Medulla oblongata (tissue), 1 donor: ENCODE data around the gene WASL.
"Not testable (repeated sequence)": the region's sequence is repeated elsewhere in the genome, so short reads cannot be mapped to it uniquely, and the experiment has no call there.

Source experiments
- DNase-seq: peaks from one replicate; pipeline ENCODE4 v3.0.0-alpha.2; 2015; ENCODE audit errors: extremely low spot score

WASL gene

DNA sequence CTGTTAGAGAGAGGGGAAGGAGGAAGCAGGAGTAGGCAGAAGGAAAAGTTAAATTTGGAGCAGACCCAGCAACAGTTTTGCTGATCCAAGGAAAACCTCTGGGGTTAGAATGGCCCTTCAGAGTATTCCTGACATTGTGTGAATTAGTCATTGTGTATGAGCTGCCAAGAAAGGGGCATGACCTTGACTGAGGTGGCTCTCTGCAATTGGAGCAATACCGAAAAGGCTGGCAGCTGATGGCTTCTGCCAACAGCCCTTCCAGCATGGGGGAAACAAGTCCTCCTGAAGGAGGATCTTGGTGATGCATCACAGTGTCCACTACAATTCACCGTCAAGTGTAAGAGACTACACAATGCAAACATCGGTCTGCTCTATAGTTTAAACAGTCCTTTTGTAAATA, 20.6 kb upstream of the WASL start:
- no peak for DNase-seq

DNA sequence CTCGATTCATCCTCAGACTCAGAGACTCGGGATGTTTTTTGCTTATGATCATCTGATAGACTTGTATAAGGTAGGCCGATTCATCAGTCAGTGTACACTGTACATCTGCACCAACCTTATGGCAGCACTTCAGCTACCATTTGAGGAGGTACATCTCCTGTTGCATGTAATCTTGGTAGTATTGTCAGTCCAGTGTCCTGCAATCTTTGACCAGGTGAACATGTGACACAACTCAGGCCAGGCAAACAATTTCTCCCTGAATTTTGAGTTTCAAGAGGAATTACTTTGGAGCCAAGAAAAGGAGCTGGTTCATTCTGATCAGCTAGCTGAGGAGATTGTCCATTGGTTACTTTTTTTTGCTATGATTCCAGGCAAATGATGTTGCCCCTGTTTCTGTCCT, 19.7 kb upstream of the WASL start:
- DNase-seq: no peak

DNA sequence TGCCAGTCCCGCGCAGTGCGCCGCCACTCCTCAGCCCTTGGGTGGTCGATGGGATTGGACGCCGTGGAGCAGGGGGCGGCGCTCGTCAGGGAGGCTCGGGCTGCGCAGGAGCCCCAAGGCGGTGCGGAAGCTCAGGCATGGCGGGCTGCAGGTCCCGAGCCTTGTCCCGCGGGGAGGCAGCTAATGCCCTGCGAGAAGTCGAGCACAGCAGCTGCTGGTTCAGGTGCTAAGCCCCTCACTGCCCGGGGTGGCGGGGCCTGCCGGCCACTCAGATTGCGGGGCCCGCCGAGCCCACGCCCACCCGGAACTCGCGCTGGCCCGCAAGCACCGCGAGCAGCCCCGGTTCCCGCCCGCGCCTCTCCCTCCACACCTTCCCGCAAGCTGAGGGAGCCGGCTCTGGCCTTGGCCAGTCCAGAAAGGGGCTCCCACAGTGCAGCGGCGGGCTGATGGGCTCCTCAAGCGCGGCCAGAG, 14.4 kb upstream of the WASL start:
- DNase-seq: no peak

DNA sequence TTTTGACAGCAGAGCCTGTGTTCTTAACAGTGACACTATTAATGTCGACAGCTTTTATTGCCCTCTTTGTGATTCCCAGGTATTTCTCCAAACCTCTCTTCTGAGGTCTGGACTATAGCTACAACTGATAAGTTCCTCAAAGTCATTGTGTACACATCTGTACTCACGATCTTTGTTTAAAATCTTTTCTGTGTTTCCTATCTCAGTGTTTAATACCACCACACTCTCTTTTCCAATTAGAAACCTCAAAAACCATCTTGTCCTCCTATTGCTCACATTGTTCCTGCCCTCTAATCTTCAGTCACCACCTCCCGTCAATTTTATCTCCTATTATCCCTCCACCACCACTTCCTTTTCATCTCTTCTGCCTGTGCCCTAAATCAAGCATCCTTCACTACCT, 12.9 kb upstream of the WASL start:
- no peak for DNase-seq

DNA sequence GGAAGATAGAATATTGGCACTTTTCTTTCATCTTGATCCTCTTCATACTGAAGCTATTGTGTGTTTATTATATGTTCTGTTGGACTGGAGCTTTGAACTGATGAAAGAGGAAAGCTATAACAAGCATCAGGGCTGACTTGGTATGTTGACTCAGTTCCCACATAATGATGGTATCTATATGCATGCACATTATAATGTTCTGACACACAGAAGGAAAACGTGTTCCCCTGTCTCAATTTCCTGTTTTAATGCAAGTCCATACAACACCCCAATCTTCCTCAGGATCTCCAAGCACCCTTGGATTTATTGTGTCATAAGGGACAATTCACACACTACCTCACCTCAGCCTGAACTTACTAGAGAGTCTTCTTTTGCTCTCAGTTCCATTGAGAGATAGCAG, 8.3 kb upstream of the WASL start:
- no peak for DNase-seq

DNA sequence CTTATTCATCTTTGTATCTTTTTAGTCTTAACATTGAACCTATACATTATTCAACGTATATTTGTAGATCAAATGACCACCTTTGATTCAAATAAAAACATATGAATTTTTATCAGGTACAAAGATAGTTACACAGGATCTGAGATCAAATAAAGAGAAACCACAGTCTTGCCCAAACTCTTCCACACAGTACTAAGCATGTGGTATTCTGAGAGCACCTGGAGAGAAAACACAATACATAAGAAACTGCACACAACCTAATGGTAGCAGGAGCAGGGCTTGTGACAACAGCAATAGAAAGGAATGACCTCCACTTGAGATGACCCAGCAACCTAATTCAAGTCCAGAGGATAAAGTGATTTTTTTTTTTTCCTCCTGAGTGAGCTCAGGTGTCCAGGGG, 6.5 kb upstream of the WASL start:
- no peak for DNase-seq

DNA sequence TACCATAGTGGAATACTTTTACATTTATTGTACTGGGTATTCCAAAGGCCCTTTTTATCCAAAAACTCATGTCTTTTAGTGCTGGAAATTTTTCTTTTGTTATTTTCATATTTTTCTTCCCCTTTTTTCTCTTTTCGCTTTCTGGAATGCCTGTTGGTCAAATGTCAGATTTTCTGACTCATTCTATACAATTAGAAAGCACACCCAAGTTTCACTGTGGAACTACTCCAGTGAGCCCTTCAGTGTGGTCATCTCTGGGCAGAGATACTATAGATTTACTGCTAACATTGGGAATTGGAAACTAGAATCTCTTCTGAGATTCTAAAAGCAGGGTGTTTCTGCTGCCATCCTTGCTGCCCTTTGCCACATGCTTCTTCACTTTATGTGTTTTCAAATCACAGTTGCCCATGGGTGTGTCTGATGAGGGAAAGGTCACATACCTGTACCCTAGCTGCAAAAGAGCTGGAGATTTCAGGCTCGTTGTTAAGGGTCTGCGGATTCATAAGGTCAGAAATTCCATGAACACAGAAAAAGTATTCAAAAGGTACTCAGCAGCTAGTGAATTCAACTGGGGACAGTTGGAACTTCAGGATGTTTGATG, 5.6 kb upstream of the WASL start:
- DNase-seq: no peak

DNA sequence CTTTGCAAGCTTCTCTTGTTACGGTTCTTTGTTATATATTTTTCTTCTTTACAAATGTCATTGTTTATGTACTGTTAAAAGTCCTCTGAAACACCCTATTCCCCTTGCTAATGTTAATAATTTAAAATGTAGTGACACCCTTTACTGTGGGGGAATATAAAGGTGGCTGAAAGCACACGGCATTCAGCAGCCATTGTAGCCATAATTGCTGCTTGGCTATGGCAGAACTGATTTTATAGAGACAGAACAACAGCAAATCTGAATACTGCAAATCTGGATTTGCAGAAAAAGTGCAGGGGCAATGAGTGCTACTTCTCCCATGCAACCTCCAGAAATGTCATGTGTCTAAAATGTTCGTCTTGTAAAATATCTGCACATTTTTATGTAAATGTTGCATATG, 3.7 kb upstream of the WASL start:
- DNase-seq: no peak

DNA sequence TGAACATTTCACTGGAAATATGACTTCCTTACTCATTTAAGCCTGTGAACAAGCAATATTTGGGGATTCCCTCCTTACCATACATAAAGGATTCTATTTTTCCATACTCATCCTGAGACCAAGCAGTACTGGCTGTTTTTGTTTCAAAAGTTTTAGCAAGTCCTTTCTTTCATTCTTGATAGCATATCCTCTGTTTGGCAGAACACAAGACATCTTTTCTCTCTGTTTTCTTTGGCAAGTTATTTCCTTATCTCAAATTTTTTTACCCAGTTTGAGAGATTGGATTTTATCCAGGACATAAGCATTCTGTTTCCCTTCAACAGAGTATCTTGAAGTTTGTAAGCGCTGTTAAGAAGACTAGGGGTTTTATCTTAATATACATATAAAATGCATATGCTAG, 3.0 kb upstream of the WASL start:
- no peak for DNase-seq

DNA sequence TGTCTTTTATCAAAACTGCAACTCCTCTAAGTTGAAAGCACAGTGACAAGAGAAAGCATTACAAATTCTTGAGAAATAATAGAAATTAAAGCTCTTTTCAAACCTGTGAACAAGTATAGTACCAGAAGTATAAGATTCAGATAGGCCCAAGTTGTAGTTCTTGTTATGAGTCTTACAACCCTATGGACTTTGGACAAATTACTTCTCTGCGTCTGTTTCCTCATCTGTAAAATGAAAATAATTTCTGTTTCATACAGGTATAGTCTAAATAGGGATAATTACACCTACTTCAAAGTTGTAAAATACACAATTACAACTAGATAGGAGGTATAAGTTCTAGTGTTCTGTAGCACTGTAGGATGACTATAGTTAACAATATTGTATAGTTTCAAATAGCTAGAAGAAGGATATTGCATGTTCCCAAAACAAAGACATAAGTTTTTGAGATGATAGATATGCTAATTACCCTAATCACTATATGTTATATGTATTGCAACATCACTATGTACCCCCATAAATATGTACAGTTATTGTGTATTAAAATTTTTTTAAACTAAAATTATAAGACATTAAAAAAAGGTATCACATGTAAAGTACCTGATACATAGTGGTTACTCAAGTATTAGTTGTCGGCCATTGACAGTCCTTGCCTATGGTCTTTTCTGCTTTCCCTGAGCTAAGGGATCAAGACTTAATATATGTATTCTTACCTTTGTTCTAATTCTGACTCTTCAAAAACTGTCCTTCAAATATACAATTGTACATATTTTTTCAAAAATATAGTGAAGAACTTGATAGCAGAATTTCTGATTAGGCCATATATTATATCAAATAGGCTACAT, 1.8 kb upstream of the WASL start:
- no peak for DNase-seq

DNA sequence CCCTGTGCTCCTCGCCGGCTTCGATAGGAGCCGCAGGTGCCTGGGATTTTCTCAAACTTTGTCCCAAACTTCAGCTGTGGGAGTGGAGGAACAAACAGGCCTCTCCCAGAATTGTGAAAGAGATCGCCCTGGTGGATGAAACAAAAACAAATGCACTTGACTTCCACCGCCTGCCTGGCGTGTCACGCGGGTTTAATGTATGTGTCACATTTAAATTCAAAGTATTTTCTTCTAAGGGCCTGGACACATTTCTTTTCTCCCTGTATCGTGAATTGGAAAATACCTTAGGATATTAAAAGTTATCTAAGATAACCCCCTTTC, 694 bp upstream of the WASL start:
- peak; percentile 72 for DNase-seq

DNA sequence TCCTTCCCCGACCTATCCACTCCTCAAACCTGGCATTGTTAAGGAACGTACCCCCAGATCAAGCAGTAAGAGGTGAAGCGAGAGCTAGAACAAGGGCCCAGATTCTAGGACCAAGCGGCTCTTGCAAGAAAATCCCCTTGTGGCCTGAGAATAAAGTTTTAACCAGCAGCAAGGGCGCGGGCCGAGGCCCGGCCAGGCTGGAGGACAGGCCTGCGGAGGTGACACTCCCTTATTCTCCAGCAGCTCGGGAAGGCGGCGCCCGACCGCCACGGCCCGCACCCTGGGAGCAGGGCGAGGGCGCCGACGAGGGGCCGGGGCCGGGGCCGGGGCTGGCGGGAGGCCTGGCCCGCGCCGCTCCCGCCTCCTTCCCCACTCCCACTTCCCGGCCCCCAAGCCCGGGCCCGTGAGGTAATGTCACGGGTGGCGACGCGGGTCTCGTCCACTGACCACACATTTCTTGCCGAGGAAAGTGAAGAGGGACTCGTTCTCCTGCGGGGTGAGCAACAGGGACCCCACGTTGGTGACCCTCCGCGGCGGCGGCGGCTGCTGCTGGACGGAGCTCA, 551 bp downstream of the WASL start:
- peak; percentile 29 for DNase-seq

DNA sequence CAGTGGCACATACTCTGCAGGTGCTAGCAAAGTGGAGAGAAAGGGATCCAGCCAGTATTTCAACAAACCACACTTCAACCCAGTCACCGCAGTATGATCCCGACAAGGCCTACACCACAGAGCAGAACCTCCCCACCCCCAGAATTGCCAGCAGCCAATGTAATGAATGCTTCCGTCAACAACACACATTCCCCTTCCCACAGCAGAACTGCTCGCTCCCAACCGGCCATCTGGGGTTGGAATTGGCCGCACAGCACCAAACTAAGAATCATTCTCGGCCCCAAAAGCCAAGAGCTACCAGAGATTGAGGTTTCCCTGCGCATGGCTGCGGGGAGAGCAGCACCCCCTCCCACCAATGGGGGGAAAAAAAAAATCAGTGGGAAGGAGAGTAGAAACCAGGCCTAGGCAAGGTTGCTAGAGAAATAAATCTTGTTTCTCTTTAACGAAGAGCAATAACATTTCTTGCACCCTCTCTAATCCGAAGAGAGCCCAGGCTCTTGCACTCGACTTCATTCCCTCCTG, 1.1 kb downstream of the WASL start:
- peak; percentile 65 for DNase-seq

DNA sequence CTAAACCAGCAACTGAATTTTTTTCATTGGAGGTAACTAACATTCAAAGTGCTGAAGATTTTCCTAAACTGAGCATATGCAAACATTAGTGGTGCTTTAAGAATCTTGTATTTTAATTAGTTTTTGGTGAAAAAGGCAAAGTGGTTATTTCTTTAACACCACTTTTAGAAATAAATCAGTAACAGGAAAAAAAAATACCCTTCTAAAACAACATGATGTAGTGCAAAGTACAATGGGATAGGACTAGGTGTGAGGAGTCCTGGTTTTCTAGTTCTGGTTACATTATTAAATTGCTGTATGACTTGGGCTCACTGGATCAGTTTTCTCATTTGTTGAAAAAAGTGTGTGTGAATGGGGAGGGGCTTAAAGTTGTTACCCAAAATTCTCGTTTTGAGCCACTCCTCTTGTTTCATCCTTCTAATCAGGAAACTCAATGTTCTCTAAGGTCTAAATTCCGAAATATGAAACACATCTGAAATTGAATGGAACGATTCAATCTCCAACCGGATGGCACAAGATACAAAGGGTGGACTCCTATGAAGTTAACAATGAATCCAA, 1.8 kb downstream of the WASL start:
- peak; percentile 19 for DNase-seq

DNA sequence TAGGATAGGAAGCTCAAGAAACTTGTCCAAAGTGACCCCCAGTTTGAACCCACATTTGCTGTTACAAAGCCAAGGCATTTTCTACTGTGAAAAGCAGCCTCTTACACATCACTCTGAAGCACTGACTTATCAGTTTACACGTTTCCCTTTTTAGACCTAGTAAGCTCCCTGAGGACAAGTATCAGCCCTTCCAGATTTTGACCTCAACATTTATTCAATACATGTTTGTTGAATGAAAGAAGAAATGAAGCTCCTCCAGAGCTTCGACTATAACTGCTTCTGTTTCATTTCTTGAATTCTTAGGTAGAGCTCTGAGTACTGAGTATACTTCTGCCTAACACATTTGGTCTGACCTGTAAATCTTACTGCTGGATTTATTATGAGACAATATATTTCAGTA, 2.7 kb downstream of the WASL start:
- no peak for DNase-seq

DNA sequence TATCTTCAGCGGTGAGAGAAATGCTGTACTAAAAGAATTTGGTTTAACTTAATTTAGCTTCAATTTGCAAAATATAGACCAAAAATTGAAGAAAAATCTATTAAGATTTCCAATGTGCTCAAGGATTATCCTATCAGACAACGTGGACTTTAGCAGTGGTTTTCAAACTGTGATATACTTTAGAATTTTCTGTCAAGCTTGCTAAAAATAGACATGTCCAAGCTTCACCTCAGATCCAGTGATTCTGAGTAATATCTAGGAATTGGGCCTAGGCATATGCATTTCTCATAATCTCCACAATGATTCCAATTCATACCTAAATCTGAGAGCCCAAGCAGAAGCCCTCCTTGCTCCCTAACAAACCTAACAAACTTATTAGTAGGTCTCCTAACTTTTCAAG, 3.4 kb downstream of the WASL start:
- DNase-seq: no peak

DNA sequence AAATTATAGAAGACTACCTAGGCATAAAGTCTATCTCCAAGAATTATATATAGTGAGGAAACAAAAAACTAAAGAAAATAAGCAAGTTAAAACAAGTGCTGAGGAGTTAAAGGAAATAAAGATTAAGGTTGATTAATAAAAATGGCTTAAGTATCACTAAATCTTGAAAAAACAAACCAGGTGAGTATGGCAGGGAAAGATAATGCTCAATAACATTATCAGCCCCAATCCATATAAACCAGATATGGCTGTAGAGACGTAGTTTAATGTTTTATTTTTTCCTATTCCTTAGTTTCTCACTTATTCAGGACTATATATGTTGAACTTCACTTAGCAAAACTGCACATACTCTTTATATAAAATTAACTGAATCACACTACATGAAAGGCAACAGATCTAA, 4.4 kb downstream of the WASL start:
- no peak for DNase-seq

DNA sequence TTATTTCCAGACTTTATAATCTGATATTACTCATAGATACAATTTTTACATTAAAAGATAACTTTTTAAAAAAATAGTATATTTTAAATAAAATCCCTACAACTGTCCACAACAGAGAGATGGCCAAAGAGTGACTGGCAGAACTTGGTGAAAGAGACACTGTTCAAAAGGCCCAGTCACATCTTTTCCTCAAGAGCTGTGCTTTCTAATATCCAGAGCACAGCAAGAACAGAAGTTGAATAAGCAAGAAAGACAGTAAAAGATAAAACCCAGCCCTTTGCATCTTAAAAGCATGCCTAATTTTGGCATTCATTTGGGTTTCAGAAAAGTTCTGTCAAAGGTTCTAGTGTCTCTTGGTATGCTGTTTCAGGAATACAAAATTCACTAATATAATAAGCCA, 6.9 kb downstream of the WASL start:
- DNase-seq: no peak

DNA sequence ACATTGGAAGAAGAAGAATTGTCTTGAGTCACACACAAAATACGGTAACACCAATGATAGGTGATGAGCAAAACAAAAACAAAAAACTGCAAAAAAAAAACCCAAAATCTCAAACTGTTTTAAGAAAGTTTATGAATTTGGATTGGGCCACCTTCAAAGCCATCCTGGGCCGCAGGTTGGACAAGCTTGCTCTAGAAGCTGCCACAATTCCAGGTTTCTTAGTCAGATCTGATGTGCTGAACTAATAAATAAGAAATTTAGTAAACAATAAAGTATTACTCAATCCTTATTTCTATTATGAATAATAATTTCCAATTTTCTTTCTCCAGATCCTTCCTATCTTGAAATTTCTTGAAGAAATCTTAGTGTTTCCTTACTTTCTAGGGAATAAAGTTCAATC, 10.0 kb downstream of the WASL start:
- no peak for DNase-seq

DNA sequence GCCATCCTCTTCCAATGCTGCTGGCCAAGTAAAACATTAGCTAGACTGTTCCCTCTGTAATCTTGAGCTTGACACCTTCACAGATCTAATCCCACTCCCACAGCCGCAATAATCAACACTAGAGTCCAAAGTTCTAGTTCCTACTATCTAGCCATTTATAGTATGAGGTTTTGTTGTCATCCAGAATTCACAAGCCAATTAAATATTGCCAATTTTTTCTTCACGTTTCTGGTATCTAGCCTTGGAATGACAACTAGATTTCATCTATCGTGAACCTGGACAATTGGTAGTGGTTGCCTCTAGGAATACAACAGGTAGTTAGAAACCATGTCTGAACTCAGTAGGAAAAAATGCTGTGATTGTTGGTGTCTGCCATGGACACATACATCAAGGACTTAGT, 10.4 kb downstream of the WASL start:
- no peak for DNase-seq

DNA sequence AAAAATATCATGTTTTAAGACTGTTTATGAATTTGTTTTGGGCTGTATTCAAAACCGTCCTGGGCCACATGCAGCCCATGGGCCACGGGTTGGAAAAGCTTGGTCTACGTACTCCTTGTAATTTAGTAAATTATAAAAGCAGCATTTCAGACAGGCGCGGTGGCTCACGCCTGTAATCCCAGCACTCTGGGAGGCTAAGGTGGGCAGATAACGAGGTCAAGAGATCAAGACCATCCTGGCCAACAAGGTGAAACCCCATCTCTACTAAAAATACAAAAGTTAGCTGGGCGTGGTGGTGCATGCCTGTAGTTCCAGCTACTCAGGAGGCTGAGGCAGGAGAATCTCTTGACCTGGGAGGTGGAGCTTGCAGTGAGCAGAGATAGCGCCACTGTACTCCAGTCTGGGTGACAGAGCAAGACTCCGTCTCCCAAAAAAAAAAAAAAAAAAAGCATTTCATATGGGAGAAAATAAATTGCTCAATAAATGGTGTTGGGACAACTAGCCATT, 11.6 kb downstream of the WASL start:
- DNase-seq: not testable (repeated sequence)

DNA sequence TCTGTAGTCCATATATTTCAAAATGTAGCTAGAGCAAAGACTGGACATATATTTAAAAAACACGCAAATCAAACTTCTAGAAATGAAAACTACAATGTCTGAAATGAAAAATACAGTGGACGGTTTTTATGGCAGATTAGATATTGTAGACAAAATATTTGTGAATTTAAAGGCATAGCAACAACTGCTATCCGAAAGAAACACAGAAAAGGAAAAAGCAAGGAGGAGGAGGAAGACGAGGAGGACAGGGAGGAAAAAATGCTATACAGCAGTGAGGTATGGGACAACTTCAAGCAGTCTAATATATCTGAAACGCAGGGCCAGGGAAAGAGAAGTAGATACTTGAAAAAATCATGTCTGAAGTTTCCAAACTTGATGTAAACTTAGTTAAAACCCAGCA, 13.3 kb downstream of the WASL start:
- no peak for DNase-seq

DNA sequence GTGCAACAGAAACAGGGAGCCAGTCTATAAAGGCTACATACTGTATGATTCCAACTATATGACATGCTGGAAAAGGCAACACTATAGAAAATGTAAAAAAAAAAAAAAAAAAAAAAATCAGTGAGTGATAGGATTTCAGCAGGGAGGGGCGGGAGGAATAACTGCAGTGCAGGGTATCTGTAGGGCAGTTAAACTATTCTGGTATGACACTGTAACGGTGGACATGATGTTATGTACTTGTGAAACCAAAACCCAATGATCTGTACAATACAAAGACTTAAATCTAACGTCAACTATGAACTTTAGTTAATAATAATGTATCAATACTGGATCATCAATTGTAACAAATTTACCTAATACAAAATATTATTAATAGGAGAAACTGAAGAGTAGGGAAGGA, 14.3 kb downstream of the WASL start:
- no peak for DNase-seq
